Adipose tissue (tissue), 3 donors: ENCODE measurements around the gene LENEP. TPM values are rescaled to one million over a fixed set of nuclear protein-coding genes. Genes with fewer than 3 reads are reported as not detected.

Experiments used
- H3K27ac ChIP-seq: one replicate; pipeline ENCODE4 v1.5.1; 2013; ENCODE audit warnings: low read depth, low read length
- WGBS, 3 donors: extraction: QIAGEN DNeasy Blood & Tissue Kit; methylation state at CpG; one replicate each; pipeline ENCODE4 v1.1.7; 2013; 5-methylcytosine and 5-hydroxymethylcytosine counted together
- polyA plus RNA-seq, 3 donors: library from polyadenylated mRNA; stranded (reverse); fragments of 200-250 nt; gene quantifications; one replicate each; pipeline ENCODE4 v1.2.3, GENCODE V29; 2013
- donor health status: healthy with polysubstance abuse.
- donor health status: Bipolar disorder and iron deficiency.
- donor health status: healthy.

LENEP gene
- polyA plus RNA-seq, 3 donors, result not detected

DNA sequence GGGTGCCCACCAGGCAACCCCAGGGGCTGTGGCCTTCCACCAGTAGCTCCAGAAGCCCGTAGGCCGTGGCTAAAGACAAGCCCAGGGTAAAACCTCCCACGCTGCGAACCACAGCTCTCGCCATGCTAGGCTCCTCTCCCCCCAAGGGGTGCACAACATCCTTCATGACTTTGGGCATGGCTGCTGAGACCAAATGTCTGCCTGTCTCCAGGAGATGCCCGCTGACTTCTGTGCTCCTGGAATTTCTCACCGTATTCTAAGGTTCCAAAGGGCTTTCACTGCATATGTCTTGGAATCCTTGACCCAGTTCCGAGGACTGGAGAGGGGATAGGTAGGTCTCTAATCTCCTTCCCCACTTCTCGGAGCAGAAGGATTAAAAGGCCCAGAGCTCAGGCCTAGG is 40.1 kb downstream of the LENEP start, which contains the start of the genes DCST1 and DCST2:
Gene DCST1, plus strand, starts transcription at position 301 of the 400 bp plus-strand sequence. CDS start 213 bp downstream, outside the sequence.
Gene DCST2, minus strand, starts transcription at position 258 of the 400 bp plus-strand sequence. Its CDS starts 80 bp downstream, at position 178.
- WGBS, 3 donors, result 94 to 95% (median 94%) methylated on average over 9 of the region's 9 CpGs
- H3K27ac ChIP-seq, result no peak within 1 kb of the TSS

DNA sequence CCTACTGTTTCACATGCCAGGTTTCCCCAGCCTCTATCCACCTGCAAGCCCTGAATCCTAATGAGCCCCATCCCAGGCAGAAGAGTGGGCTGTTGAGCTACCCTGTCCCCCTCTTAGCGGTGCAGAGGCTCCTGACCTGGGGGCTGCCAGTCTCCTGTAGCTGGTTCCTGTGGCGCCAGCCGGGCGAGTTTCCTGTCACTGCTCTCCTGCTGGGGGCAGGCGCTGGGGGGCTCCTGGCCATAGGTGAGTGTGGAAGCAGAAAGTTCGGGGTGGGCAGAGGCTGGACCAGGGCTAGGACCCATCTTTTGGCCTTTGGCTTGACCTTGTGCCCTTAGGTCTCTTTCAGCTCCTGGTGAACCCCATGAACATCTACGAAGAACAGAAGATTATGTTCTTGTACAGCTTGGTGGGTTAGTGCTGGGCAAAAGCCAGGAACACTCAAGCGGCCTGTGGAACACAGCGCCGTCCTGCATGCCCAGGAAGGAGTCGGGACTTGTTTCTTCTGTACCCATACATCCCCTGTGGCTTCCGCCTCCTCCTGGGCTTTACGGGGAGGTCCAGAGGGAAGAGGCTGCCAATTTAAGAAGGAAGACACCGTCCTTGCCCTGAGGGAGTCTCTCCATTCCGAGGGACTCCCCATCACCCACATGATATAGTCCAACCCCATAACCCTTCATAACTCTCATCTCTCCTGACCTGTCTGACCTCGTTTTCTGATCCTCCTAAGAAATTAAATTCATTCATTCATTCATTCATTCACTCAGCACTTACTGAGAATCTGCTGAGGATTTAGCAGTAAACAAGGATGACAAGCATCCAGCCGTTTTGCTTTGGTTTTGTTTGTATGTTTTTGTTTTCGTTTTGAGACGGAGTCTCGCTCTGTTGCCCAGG is 41.2 kb downstream of the LENEP start:
- H3K27ac ChIP-seq, result no peak overlapping the region
- WGBS, 3 donors, result 82 to 90% (median 89%) methylated on average over 20 of the region's 20 CpGs

DNA sequence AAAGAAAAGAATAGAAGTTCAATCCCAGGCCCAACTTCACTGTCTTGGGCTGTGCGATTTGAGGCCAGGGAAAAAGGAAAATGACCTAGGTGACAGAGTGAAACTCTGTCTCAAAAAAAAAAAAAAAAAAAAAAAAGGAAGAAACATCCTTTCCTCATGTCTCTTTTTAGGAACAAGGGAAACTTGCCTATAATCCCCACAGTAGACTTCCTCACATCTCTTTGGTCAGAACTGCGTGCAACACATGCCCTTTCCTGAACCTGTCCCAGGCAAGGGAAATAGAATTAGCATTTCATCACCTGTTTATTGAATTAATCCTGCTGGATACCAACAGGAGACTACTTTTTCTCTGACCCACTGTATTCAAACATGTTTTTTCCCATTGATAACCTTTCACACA is 42.5 kb downstream of the LENEP start:
- WGBS, 3 donors, result 70 to 86% (median 71%) methylated on average over 2 of the region's 2 CpGs

DNA sequence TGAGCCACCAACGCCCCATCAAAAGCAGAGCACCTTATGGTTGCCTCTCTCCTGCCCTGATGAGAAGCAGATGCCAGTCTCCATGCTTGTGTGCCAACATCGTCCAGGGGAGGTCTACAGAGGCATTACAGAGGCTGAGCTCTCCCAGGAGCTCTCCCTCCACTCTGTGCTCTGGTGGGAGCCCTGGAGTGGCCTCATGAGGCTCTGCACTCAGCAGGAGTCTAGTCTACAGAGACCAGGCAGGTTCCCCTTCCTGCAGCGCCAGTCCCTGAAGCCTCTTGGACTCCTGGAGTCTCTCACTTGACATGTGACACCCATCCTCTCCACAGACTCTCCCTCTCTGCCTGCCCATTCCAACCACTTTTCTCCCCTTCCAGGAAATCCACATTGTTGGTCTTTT is 43.7 kb downstream of the LENEP start:
- WGBS, 3 donors, result 89 to 93% (median 91%) methylated on average over 3 of the region's 3 CpGs
- no peak overlapping the region for H3K27ac ChIP-seq

More for the DNA sequence above, 42.5 kb downstream of the LENEP start:
- no peak overlapping the region for H3K27ac ChIP-seq

DNA sequence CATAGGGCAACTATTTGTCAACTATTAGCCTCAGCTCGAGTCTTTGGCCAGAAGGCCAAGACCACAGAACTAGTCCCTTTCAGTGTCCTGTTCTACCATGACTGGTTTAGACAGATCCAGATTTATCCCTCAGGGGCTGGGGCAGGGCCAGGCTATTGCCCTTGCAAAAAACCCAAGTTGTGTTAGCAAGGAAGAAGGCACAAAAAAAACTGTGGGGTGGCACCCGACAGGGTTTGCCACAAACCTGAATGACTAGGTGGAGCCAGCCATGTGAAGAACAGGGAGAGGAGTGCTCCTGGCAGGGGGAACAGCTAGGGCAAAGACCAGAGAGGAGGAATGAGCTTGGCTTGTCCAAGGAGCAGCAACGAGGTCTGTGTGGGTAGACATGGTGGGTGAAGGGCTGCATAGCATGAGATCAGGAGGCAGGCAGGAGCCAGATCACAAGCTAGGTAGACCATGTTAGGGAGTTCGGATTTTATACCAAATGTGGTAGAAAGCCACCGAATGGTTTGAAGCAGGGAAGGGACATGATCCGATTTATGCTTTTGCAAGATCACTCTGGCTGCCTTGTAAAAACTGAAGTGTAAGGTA is 44.6 kb downstream of the LENEP start:
- H3K27ac ChIP-seq, result no peak overlapping the region
- WGBS, 3 donors, result 82 to 92% (median 87%) methylated on average over 6 of the region's 6 CpGs

DNA sequence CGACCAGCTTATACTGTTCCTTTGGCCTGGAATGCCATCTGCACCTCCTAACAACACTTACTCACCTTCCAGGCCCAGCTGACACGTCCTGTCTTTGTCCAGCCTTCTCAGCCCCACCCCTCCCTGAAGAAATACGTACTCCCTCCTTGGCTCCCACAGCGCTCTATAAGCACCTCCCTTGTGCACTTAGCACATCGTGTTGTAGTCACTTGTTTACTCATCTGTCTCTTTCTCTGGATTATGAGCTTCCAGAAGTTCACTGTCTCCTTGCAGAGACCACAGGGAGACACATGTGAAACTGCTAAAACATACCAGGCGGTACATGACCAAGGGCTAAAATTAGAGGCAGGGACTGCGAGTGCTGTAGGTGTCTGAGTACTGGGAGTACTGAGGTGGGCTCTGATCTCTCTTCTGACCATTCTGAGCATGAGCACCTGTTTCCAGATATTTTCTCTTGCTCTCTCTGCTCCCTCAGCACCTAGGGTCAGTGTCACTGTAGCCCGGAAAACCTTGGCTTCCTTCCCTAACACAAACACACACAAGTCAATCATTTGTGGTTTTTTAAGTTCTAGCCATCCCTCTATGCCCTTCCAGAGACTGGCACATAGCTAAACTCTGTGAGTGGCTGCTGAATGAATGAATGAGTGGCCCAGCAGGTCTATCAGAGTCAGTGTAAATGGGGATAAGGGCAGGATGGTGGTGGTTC is 45.4 kb downstream of the LENEP start:
- 33 to 45% (median 35%) methylated on average over 8 of the region's 8 CpGs for WGBS, 3 donors
- no peak overlapping the region for H3K27ac ChIP-seq

DNA sequence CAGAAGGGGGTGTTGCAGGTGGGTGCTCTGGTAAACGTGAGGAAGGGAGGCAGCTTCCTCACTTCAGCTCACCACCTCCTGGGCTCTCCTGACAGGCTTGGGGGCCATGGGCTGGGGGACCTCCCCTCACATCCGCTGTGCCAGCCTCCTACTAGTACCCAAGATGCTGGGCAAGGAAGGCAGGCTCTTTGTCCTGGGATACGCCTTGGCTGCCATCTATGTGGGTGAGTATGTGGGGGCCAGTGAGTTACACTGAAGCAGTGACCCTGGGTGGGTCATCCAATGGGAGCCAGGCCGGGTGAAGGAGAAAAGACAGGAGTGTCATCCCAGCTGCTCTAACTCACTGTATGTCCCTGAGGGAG is 45.9 kb downstream of the LENEP start:
- no peak overlapping the region for H3K27ac ChIP-seq
- WGBS, 3 donors, result 59 to 78% (median 71%) methylated on average over 4 of the region's 4 CpGs

DNA sequence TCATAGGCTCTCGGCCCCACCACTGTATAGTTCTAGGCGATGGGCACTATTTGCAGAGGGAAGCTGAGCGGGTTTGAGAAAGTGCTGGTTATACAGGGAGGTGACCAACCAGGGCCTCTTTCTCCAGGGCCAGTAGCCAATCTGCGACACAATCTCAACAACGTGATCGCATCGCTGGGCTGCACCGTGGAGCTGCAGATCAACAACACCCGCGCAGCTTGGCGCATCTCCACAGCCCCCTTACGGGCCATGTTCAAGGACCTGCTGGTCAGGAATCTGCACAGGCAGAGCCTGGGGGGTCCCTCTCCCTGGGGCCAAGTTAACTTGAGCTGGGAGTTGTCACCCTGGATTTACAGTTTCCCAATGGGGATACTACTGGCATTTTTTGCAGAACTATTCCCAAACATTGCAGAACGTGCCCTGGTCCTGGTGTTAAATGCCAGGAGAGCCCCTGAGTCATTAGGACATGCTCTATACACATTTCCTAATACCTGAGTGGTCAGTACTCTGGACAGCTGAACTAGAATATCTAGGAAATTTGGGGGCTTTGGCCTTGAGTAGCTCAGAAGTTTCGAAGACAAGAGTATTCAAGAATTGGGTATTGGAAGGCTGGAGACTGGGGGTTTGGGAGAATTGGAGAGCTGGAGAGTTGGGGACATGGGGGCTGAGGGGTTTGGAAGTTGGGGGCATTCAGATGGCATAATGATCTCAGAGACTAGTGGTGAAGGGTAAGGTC is 47.1 kb downstream of the LENEP start:
- no peak overlapping the region for H3K27ac ChIP-seq
- WGBS, 3 donors, result 88 to 95% (median 93%) methylated on average over 14 of the region's 14 CpGs

DNA sequence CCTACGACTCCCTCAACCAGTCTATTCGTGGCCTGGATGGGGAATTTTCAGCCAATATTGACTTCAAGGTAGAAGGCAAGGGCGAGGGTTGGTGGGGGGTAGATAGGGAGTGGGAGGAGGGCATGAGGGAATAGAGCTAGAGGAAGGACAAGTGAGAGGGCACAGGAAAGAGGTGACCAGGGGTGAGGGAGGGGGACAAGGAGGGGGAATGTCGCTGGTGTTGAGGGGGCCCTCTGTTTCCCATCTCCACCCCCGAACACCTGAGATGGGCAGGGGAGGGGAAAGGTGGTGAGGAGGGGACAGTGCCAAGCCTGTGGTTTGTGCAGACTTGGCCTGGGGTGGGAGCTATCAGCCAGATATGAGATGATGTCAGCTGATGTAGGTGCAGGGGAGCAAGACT is 49.4 kb downstream of the LENEP start:
- 80 to 83% (median 82%) methylated on average over 5 of the region's 5 CpGs for WGBS, 3 donors
- no peak overlapping the region for H3K27ac ChIP-seq

DNA sequence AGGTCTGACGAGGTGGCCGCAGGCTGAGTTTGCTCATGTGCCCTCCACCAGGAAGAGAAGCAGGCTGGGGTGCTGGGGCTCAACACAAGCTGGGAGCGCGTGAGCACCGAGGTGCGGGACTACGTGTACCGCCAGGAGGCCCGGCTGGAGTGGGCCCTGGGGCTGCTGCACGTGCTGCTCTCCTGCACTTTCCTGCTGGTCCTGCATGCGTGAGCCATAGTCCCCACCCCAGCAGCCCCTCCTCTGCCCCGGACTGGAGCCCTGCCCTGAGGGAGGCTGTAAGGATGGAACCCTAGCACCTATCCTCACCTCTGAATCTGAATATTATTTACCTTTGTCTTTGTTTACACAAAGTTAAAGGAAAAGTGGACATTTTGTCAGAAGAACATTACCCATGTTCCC is 49.9 kb downstream of the LENEP start:
- WGBS, 3 donors, result 53 to 83% (median 65%) methylated on average over 9 to 12 of the region's 12 CpGs
- H3K27ac ChIP-seq, result no peak overlapping the region

DNA sequence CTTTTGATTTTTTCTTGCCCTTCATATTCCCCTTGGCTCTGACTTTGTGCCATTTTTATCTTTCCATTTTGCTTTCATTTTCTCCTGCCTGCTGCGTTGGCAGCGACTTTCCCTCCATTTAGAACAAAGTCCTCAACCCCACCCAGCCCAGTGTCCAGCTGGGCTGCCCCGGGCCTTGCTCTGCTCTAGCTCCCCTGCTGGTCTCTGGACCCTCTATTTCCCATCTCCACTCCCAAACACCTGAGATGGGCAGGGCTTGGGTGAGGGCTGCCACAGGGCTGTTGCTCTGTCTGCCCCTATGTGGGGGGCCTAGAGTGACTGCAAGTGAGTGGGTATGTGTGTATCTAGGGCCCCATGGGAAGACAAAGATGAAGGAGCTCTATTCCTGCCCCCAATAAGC is 50.4 kb downstream of the LENEP start:
- WGBS, 3 donors, result 61 to 79% (median 71%) methylated on average over 3 of the region's 3 CpGs
- no peak overlapping the region for H3K27ac ChIP-seq

Other genes starting within 250 kb of the LENEP start
- gene KCNN3, start 123.3 kb upstream of the LENEP start, polyA plus RNA-seq, result under 1 TPM; 0.14 to 0.67 (median 0.40) TPM
- gene PMVK, start 56.9 kb upstream of the LENEP start, polyA plus RNA-seq, result 10 to 100 TPM; 30.1 to 49.0 (median 37.7) TPM
- gene PBXIP1, start 37.5 kb upstream of the LENEP start, polyA plus RNA-seq, result 10 to 100 TPM; 35.1 to 53.5 (median 38.6) TPM
- 10 to 100 TPM in 2 of 3 donors, 1 to 10 TPM in 1; 9.1 to 13.9 (median 13.4) TPM for gene PYGO2, start 31.8 kb upstream of the LENEP start, polyA plus RNA-seq
- gene SHC1, start 22.8 kb upstream of the LENEP start, polyA plus RNA-seq, result 100 to 1,000 TPM in 2 of 3 donors, 10 to 100 TPM in 1; 49.1 to 197 (median 110) TPM
- gene CKS1B, start 18.9 kb upstream of the LENEP start, polyA plus RNA-seq, result 10 to 100 TPM; 23.6 to 88.9 (median 76.3) TPM
- gene FLAD1, start 10.2 kb upstream of the LENEP start, polyA plus RNA-seq, result 10 to 100 TPM; 15.3 to 37.9 (median 21.7) TPM
- 10 to 100 TPM; 30.4 to 55.4 (median 35.7) TPM for gene ZBTB7B, start 9.2 kb downstream of the LENEP start, polyA plus RNA-seq
- under 1 TPM; 0.48 to 0.86 (median 0.67) TPM for gene DCST2, start 40.2 kb downstream of the LENEP start, polyA plus RNA-seq
- gene DCST1, start 40.2 kb downstream of the LENEP start, polyA plus RNA-seq, result not detected
- 100 to 1,000 TPM in 2 of 3 donors, 10 to 100 TPM in 1; 47.1 to 217 (median 169) TPM for gene ADAM15, start 57.7 kb downstream of the LENEP start, polyA plus RNA-seq
- gene EFNA4, start 70.2 kb downstream of the LENEP start, polyA plus RNA-seq, result 1 to 10 TPM; 1.7 to 7.1 (median 4.6) TPM
- gene EFNA3, start 85.3 kb downstream of the LENEP start, polyA plus RNA-seq, result 1 to 10 TPM in 1 of 3 donors, under 1 TPM in 2; 0.56 to 1.3 (median 0.67) TPM
- gene EFNA1, start 134.3 kb downstream of the LENEP start, polyA plus RNA-seq, result 10 to 100 TPM; 30.3 to 56.9 (median 32.9) TPM
- gene SLC50A1, start 142.3 kb downstream of the LENEP start, polyA plus RNA-seq, result 10 to 100 TPM; 33.4 to 39.4 (median 36.7) TPM
- gene DPM3, start 146.9 kb downstream of the LENEP start, polyA plus RNA-seq, result 100 to 1,000 TPM; 177 to 203 (median 201) TPM
- gene KRTCAP2, start 179.7 kb downstream of the LENEP start, polyA plus RNA-seq, result 100 to 1,000 TPM; 176 to 267 (median 201) TPM
- under 1 TPM; 0.16 to 0.45 (median 0.33) TPM for gene TRIM46, start 180.3 kb downstream of the LENEP start, polyA plus RNA-seq
- gene THBS3, start 214.3 kb downstream of the LENEP start, polyA plus RNA-seq, result 10 to 100 TPM; 12.0 to 31.5 (median 13.7) TPM
- 10 to 100 TPM; 32.4 to 67.6 (median 47.1) TPM for gene MTX1, start 215.1 kb downstream of the LENEP start, polyA plus RNA-seq